Right atrium auricular region (tissue), 2 donors: ENCODE results near the gene SCAANT1. TPM values are rescaled to one million over a fixed set of nuclear protein-coding genes. Genes with fewer than 3 reads are reported as not detected.

Experiments used
- DNase-seq: peaks from one replicate; pipeline ENCODE4 v3.0.0-alpha.2; 2019; ENCODE audit warnings: low spot score
- H3K27ac ChIP-seq, 2 donors: fragments of 200-600 bp; sonication (generic); 1 replicate in 1 of 2; 2 replicates in 1 of 2; pipeline ENCODE4 v1.5.1; 2016 to 2019
- H3K27me3 ChIP-seq, 2 donors: fragments of 200-600 bp; sonication (generic); one replicate each; pipeline versions ENCODE4 v1.5.1 to v1.6.0; 2017 to 2019
- H3K36me3 ChIP-seq: fragments of 200-600 bp; sonication (generic); one replicate; pipeline ENCODE4 v1.5.1; 2016
- H3K4me1 ChIP-seq, 2 donors: fragments of 200-600 bp; sonication (generic); one replicate each; pipeline versions ENCODE4 v1.5.1 to v1.6.0; 2017 to 2019
- H3K4me3 ChIP-seq, 2 donors: fragments of 200-600 bp; sonication (generic); 1 replicate in 1 of 2; 2 replicates in 1 of 2; pipeline ENCODE4 v1.5.1; 2017 to 2019; ENCODE audit warnings: mild to moderate bottlenecking in 1 of 2, moderate library complexity in 1 of 2
- H3K9me3 ChIP-seq, 2 donors: fragments of 200-600 bp; sonication (generic); one replicate each; pipeline ENCODE4 v1.5.1; 2019
- total RNA-seq, 2 donors: library from RNA; depleted of rRNA; stranded (reverse); fragments of >200 nt; gene quantifications; one replicate each; pipeline ENCODE4 v1.1.0, GENCODE V29; 2016
- TF ChIP-seq, protein P1 (sequence below), 2 donors: fragments of 200-600 bp; sonication (generic); IDR thresholded peaks; one replicate each; pipeline ENCODE4 v1.5.1; 2019; ENCODE audit warnings: antibody characterized with exemption in 2 of 2

SCAANT1 gene
- total RNA-seq, 2 donors from 2014 or later, result not detected

- peaks cover 0 to 5% of the 10 kb centered on the region in 2 donors for H3K4me1 ChIP-seq
- H3K27me3 ChIP-seq, result no peaks in the 10 kb centered on the region
- no peak overlapping the region for H3K4me3 ChIP-seq
Measured at GRCh38 chr3:63870615-63871005, 41.6 kb downstream of the SCAANT1 start.

GRCh38 chr3:63869940-63870614, 42.1 kb downstream of the SCAANT1 start:
- H3K27ac ChIP-seq, result no peak overlapping the region

More at GRCh38 chr3:63870615-63871005, 41.6 kb downstream of the SCAANT1 start:
- TF ChIP-seq, protein P1, sequence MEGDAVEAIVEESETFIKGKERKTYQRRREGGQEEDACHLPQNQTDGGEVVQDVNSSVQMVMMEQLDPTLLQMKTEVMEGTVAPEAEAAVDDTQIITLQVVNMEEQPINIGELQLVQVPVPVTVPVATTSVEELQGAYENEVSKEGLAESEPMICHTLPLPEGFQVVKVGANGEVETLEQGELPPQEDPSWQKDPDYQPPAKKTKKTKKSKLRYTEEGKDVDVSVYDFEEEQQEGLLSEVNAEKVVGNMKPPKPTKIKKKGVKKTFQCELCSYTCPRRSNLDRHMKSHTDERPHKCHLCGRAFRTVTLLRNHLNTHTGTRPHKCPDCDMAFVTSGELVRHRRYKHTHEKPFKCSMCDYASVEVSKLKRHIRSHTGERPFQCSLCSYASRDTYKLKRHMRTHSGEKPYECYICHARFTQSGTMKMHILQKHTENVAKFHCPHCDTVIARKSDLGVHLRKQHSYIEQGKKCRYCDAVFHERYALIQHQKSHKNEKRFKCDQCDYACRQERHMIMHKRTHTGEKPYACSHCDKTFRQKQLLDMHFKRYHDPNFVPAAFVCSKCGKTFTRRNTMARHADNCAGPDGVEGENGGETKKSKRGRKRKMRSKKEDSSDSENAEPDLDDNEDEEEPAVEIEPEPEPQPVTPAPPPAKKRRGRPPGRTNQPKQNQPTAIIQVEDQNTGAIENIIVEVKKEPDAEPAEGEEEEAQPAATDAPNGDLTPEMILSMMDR (IDR thresholded peaks at IDR 0.05), result no peak
- H3K27ac ChIP-seq, result no peak overlapping the region
- H3K9me3 ChIP-seq, result no peaks in the 10 kb centered on the region
- DNase-seq, result no peak
- no peaks in the 10 kb centered on the region for H3K36me3 ChIP-seq

DNA sequence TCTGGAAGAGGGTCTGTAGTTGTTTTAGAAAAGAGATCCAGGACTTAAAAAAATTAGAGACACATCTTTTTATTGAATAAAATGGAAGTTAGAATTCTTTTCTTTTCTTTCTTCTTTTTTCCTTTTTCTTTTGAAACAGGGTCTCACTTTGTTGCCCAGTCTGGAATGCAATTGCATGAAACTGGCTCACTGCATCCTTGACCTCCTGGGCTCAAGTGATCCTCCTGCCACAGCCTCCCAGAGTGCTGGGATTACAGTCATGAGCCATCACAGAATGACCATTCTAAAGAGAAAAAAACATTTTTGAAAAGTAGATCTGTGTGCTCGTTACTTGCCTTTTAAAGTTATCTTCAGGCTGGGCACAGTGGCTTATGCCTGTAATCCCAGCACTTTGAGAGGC, 45.0 kb downstream of the SCAANT1 start:
- no peaks in the 10 kb centered on the region for H3K27me3 ChIP-seq
- peaks cover 0 to 17% of the 10 kb centered on the region in 2 donors for H3K4me1 ChIP-seq
- DNase-seq, result no peak
- H3K4me3 ChIP-seq, result no peak overlapping the region
- H3K9me3 ChIP-seq, result no peaks in the 10 kb centered on the region
- TF ChIP-seq, protein P1 (IDR thresholded peaks at IDR 0.05), result no peak
- no peaks in the 10 kb centered on the region for H3K36me3 ChIP-seq
- H3K27ac ChIP-seq, result no peak overlapping the region

More at GRCh38 chr3:63869940-63870614, 42.1 kb downstream of the SCAANT1 start:
- TF ChIP-seq, protein P1 (IDR thresholded peaks at IDR 0.05), result no peak
- Histone ChIP-seq H3K36me3 (no peaks in the 10 kb centered on the region), H3K9me3 (no peaks in the 10 kb centered on the region), H3K27me3 (no peaks in the 10 kb centered on the region), H3K4me3 (no peak overlapping the region), H3K4me1 (peaks cover 0 to 7% of the 10 kb centered on the region in 2 donors)
- no peak for DNase-seq

DNA sequence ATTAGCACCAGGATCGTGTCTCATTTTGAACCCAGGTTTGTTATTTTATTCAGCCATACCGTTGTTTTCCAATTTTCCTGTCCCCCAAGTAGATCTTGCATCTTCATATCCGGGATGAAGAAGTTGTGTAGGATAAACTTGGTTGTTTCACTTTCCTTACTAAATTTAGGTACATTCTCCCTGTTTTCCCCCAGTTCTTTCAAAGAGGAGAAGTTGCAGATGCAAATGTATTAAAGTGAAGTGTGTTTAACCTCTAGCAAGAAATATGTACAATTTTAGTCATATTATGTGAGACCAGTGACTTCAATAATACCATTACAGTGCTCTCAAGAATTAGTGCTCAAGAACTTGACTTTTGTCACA, 47.2 kb downstream of the SCAANT1 start:
- Histone ChIP-seq H3K9me3 (no peaks in the 10 kb centered on the region), H3K4me3 (peak overlapping the region; percentile 97 to 99), H3K36me3 (no peaks in the 10 kb centered on the region), H3K27me3 (no peaks in the 10 kb centered on the region), H3K27ac (peak overlapping the region; percentile 89 to 92), H3K4me1 (peaks cover 0 to 14% of the 10 kb centered on the region in 2 donors)
- DNase-seq, result no peak
- TF ChIP-seq, protein P1 (IDR thresholded peaks at IDR 0.05), result no peak

DNA sequence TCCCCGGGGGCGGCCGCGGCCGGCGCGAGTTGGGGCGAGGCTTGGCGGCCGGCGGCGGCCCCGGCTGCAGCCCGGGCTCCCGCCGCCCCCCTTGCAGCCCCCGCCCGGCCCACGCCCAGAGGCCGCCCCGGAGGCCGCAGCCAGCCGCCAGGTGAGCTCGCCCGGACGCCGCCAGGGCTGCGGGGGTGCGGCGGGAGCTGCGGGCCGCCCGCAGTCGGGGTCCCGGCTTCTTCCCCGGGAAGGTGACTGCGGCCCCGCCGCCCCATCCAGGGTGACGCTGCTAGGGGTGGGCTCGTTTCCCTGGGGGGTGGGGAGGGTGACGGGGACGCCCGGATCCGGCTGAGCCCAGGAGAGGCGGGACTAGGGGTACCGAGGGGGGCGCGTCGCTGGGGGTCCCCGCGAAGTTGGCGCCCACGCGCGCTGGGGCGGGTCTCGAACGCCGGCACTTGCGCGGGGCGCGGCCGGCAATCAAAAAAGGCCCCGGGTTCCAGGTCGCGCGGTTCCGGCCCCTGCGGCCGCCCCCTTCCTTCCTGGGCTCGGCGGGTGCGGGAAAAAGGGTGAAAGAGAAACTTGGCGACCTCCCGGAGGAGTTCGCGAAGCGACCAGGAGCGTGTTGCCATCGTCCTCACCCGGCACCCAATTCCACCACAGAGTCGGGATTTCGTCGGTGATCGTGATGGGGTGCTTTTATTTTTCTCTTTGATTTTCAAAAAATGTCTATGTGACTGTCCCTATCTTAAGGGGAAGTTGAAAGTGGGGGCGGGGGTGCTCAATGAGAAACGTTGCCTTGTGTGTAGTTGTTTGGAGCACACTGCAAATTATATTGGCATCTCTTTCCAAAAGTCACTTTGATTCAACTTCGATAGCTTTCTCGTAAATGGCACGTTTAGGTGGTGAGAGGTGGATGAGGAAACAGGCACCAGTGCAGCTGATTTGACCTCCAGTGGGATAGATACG, 47.9 kb downstream of the SCAANT1 start:
- Histone ChIP-seq H3K4me1 (peaks cover 0 to 14% of the 10 kb centered on the region in 2 donors), H3K4me3 (peak overlapping the region; percentile 97 to 99), H3K9me3 (no peaks in the 10 kb centered on the region), H3K27me3 (no peaks in the 10 kb centered on the region), H3K27ac (peak overlapping the region; percentile 89 to 92), H3K36me3 (no peaks in the 10 kb centered on the region)
- DNase-seq, result no peak
- TF ChIP-seq, protein P1 (IDR thresholded peaks at IDR 0.05), result no peak
